GM12878 (cell line): ENCODE results near the gene OR51B6. TPM values are rescaled to one million over a fixed set of nuclear protein-coding genes. Genes with fewer than 3 reads are reported as not detected.

Source experiments
- ATAC-seq: fragments of 200-7000 bp; cut with Tn5 transposase; 3 replicates; pipeline ENCODE4 v1.9.1; 2020; ENCODE audit warnings: mild to moderate bottlenecking, moderate library complexity
- BruUV-seq: library from RNA; stranded (reverse); fragments of 400-500 nt; replicated peaks from 2 replicates; lab custom pipeline; 2021; lab: Mats Ljungman, UMichigan
- CTCF ChIA-PET: fragments of 300-600 bp; sonication (Branson Sonifier 250); formaldehyde crosslinking; extraction: SDS; loops from one replicate; lab custom pipeline; 2021; ENCODE audit warnings: inconsistent platforms; lab: Yijun Ruan, JAX
- POLR2A ChIA-PET: fragments of 350-600 bp; formaldehyde crosslinking; extraction: SDS; loops from one replicate; lab custom pipeline; 2021; ENCODE audit warnings: inconsistent platforms; lab: Charles Lee
- RAD21 ChIA-PET: fragments of 300-600 bp; sonication (Branson Sonifier 250); formaldehyde crosslinking; loops from one replicate; lab custom pipeline; 2023; ENCODE audit warnings: antibody characterized with exemption; ENCODE audit not compliant: unreplicated experiment; lab: Charles Lee
- SMC1A ChIA-PET: fragments of 300-600 bp; sonication (Branson Sonifier 250); formaldehyde crosslinking; loops from one replicate; lab custom pipeline; 2023; ENCODE audit not compliant: unreplicated experiment, uncharacterized antibody; lab: Charles Lee
- DNase-seq: peaks from one replicate; pipeline ENCODE4 v3.0.0-alpha.2; 2011; ENCODE audit warnings: low read depth, low spot score
- FAIRE-seq: peaks from 3 replicates; lab custom pipeline; 2011; peaks lifted over from hg19 to GRCh38; lab: Jason Lieb, UNC
- H2AFZ ChIP-seq: 2 replicates; pipeline ENCODE4 v1.6.0; 2011; ENCODE audit warnings: low read depth, low read length, control low read depth; ENCODE audit not compliant: control insufficient read depth
- H3K27ac ChIP-seq: 2 replicates; pipeline ENCODE4 v1.5.1; 2011; ENCODE audit warnings: control low read depth; ENCODE audit not compliant: control insufficient read depth, insufficient read depth
- H3K27me3 ChIP-seq, 2 experiments: replicated peaks in 1 of 2; 2 replicates each; pipeline versions ENCODE4 v1.6.0 to v1.6.1; 2011; ENCODE audit warnings: low read length in 1 of 2; ENCODE audit not compliant: control insufficient read depth in 2 of 2, insufficient read depth in 2 of 2
- H3K36me3 ChIP-seq, 2 experiments: 2 replicates each; pipeline ENCODE4 v1.5.1; 2011; ENCODE audit warnings: low read length in 1 of 2; ENCODE audit not compliant: control insufficient read depth in 2 of 2, insufficient read depth in 2 of 2
- H3K4me1 ChIP-seq: 2 replicates; pipeline ENCODE4 v1.6.1; 2011; ENCODE audit warnings: mild to moderate bottlenecking, low read length, moderate library complexity, mixed read lengths; ENCODE audit not compliant: control insufficient read depth, insufficient read depth
- H3K4me2 ChIP-seq: 2 replicates; pipeline ENCODE4 v1.6.0; 2011; ENCODE audit warnings: control low read depth; ENCODE audit not compliant: control insufficient read depth, insufficient read depth
- H3K4me3 ChIP-seq: fragments of 200-600 bp; sonication (generic); 2 replicates; pipeline ENCODE4 v1.5.1; 2016
- H3K79me2 ChIP-seq: 2 replicates; pipeline ENCODE4 v1.6.0; 2011; ENCODE audit warnings: low read length; ENCODE audit not compliant: control insufficient read depth, insufficient read depth
- H3K9ac ChIP-seq: 2 replicates; pipeline ENCODE4 v1.8.0; 2011; ENCODE audit warnings: low read length, control low read depth, mixed read lengths; ENCODE audit not compliant: control insufficient read depth, insufficient read depth
- H3K9me3 ChIP-seq: replicated peaks from 3 replicates; pipeline ENCODE4 v1.5.1; 2011; ENCODE audit warnings: mild to moderate bottlenecking, low read length; ENCODE audit not compliant: control insufficient read depth, insufficient read depth
- H4K20me1 ChIP-seq: 2 replicates; pipeline ENCODE4 v1.6.0; 2011; ENCODE audit not compliant: control insufficient read depth, insufficient read depth
- ATF7 ChIP-seq: fragments of 450-650 bp; IDR thresholded peaks from 2 replicates; pipeline ENCODE4 v1.6.1; 2016; ENCODE audit warnings: low read depth, mild to moderate bottlenecking
- BHLHE40 ChIP-seq, 2 experiments: fragments of 450-650 bp in 1 of 2; IDR thresholded peaks; 2 replicates each; pipeline ENCODE4 v1.6.1; 2011 to 2017; ENCODE audit warnings: low read depth in 2 of 2, borderline replicate concordance in 1 of 2, improper control_type of control experiment in 1 of 2, low read length in 1 of 2, mild to moderate bottlenecking in 1 of 2
- CHD4 ChIP-seq: fragments of 200-600 bp; sonication (generic); IDR thresholded peaks from 2 replicates; pipeline ENCODE4 v1.6.1; 2016; ENCODE audit warnings: mild to moderate bottlenecking
- IKZF2 ChIP-seq, 2 experiments: fragments of 450-650 bp; IDR thresholded peaks; 2 replicates each; pipeline ENCODE4 v1.6.1; 2017; ENCODE audit warnings: mild to moderate bottlenecking in 2 of 2, moderate library complexity in 2 of 2
- IRF4 ChIP-seq: IDR thresholded peaks from 2 replicates; pipeline ENCODE4 v1.6.1; 2011; ENCODE audit warnings: low read depth, low read length
- MEF2A ChIP-seq: IDR thresholded peaks from 2 replicates; pipeline ENCODE4 v1.6.1; 2011; ENCODE audit warnings: low read depth, mild to moderate bottlenecking, low read length, moderate library complexity; ENCODE audit not compliant: insufficient read depth
- MLLT1 ChIP-seq: fragments of 450-650 bp; IDR thresholded peaks from 2 replicates; pipeline ENCODE4 v1.6.1; 2016; ENCODE audit warnings: mild to moderate bottlenecking
- MTA3 ChIP-seq: IDR thresholded peaks from 2 replicates; pipeline ENCODE4 v1.6.1; 2012; ENCODE audit warnings: low read length, inconsistent platforms, borderline replicate concordance
- PAX5 ChIP-seq: IDR thresholded peaks from 2 replicates; pipeline ENCODE4 v1.6.1; 2011; ENCODE audit warnings: low read depth, low read length, borderline replicate concordance
- PML ChIP-seq: IDR thresholded peaks from 2 replicates; pipeline ENCODE4 v1.6.1; 2012; ENCODE audit warnings: low read length, inconsistent platforms
- POLR2AphosphoS2 ChIP-seq: IDR thresholded peaks from 2 replicates; pipeline ENCODE4 v1.6.1; 2011; ENCODE audit warnings: low read depth, mild to moderate bottlenecking, low read length, improper control_type of control experiment, moderate library complexity
- SREBF2 ChIP-seq: IDR thresholded peaks from 2 replicates; pipeline ENCODE4 v1.6.1; 2012; ENCODE audit warnings: mild to moderate bottlenecking, low read length
- SRF ChIP-seq, 2 experiments: IDR thresholded peaks; 2 replicates each; pipeline ENCODE4 v1.6.1; 2011; ENCODE audit warnings: low read depth in 2 of 2, low read length in 2 of 2, mild to moderate bottlenecking in 1 of 2, moderate library complexity in 1 of 2
- ZBED1 ChIP-seq: IDR thresholded peaks from 2 replicates; pipeline ENCODE4 v1.6.1; 2016; ENCODE audit warnings: borderline replicate concordance
- WGBS: methylation state at CpG from one replicate; pipeline ENCODE4 v1.1.6; 2016; ENCODE audit warnings: low lambda C conversion rate; ENCODE audit not compliant: insufficient replicate concordance, insufficient coverage; ENCODE audit errors: missing lambda C conversion rate; 5-methylcytosine and 5-hydroxymethylcytosine counted together
- in situ Hi-C: fragments of 300-500 bp; cut with MboI; formaldehyde crosslinking; loops from 9 replicates; pipeline ENCODE4 v1.14.3; 2018; ENCODE audit warnings: mixed read lengths
- intact Hi-C: fragments of 100-400 bp; cut with micrococcal nuclease; formaldehyde crosslinking; loops from one replicate; pipeline ENCODE4 v1.14.2; 2022; ENCODE audit not compliant: unreplicated experiment
- polyA plus RNA-seq, 11 experiments: library from polyadenylated mRNA; depleted of rRNA in 4 of 11; unstranded in 6 of 11; stranded (reverse) in 5 of 11; fragments of >200 nt; fragmentation: Nextera tagmentation in 4 of 11; fragmentation: Illumina TruSeq in 1 of 11; extraction: Ambion mirVana in 4 of 11; extraction: Trizol in 1 of 11; gene quantifications; 1 replicate in 1 of 11; 2 replicates in 10 of 11; pipeline versions ENCODE4 v1.2.1 to v1.2.3, GENCODE V29; 2011 to 2016; ENCODE audit warnings: inconsistent platforms in 2 of 11, missing spikeins in 2 of 11, low read depth in 1 of 11
- total RNA-seq, 4 experiments: library from RNA; depleted of rRNA in 3 of 4; stranded (reverse); fragments of >200 nt in 3 of 4; fragmentation: Illumina TruSeq in 1 of 4; extraction: Trizol in 1 of 4; gene quantifications; 2 replicates each; pipeline versions ENCODE4 v1.2.1 to v1.2.3, GENCODE V29; 2013 to 2021
- TF ChIP-seq, protein P1 (sequence below): IDR thresholded peaks from 2 replicates; pipeline ENCODE4 v1.6.1; 2012; ENCODE audit warnings: improper control_type of control experiment, low read depth, low read length; ENCODE audit not compliant: insufficient replicate concordance
- TF ChIP-seq, protein P2 (sequence below): IDR thresholded peaks from 2 replicates; pipeline ENCODE4 v1.6.1; 2012; ENCODE audit warnings: low read depth, low read length, improper control_type of control experiment

The OR51B6 gene
- total and polyA plus RNA-seq, 10 of the 15 experiments (the other 5 are each of a cell fraction or from before 2014, with no cell fraction given): 0.17 TPM; not detected in 9

DNA sequence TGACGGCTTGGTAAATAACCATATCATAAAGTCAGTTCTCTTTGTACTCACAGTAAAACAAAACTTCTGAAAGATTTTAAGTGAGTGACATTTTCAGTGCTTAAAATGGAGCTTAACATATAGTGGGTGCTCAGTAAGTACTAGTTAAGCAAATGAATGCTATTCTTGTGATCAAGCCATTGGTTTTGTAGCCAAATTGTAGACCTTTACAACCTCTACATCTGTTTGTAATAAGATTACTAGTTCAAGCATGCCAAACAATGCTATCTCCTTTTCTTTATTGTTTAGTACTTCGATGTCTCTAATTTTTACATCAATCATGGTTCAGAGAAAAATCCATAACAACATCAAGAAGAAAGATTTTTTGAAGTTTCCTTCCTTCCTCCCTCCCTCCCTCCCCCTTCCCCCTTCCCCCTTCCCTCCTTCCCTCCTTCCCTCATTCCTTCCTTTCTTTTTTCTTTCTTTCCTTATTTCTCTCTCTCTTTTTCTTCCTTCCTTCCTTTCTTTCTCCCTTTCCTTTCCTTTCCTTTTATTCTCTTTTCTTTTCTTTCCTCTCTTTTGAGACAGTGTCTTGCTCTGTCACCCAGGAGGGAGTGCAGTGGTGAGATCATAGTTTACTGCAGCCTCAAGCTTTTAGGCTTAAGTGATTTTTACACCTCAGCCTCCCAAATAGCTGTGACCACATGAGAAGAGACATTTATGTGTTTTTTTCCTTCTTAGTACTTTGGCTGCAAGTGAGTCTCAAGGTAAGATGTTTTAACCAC is 43.9 kb upstream of the OR51B6 start:
- H3K9ac ChIP-seq: no peak overlapping the region
- no peak overlapping the region for H3K27ac ChIP-seq
- ChIA-PET CTCF (no interaction called here), POLR2A (interaction anchor here (1.0 kb wide), 1 partner anchor 21 kb away, joined by 5 read pairs; no protein-coding TSS in a partner anchor), SMC1A (interaction anchor here (1.3 kb wide), 1 partner anchor 19 kb away, joined by 3 read pairs; no protein-coding TSS in a partner anchor), RAD21 (no interaction called here)
- no peak for ATAC-seq
- H3K27me3 ChIP-seq: no peaks in the 10 kb centered on the region; a peak in 1 of 4 replicates
- no peaks in the 10 kb centered on the region for H4K20me1 ChIP-seq
- no peak overlapping the region for H3K4me2 ChIP-seq
- no peaks in the 10 kb centered on the region for H3K36me3 ChIP-seq
- H3K79me2 ChIP-seq: no peaks in the 10 kb centered on the region
- no peak for FAIRE-seq
- BruUV-seq: no TSS peak
- no peak for DNase-seq
- intact Hi-C loops: no loop called here
- H3K4me3 ChIP-seq: no peak overlapping the region
- no peaks in the 10 kb centered on the region for H3K9me3 ChIP-seq
- no peaks in the 10 kb centered on the region for H3K4me1 ChIP-seq
- 42% methylated on average over 2 of the region's 2 CpGs for WGBS
- TF ChIP-seq CHD4: no peak
- TF ChIP-seq SREBF2: no peak
- TF ChIP-seq, protein P1, sequence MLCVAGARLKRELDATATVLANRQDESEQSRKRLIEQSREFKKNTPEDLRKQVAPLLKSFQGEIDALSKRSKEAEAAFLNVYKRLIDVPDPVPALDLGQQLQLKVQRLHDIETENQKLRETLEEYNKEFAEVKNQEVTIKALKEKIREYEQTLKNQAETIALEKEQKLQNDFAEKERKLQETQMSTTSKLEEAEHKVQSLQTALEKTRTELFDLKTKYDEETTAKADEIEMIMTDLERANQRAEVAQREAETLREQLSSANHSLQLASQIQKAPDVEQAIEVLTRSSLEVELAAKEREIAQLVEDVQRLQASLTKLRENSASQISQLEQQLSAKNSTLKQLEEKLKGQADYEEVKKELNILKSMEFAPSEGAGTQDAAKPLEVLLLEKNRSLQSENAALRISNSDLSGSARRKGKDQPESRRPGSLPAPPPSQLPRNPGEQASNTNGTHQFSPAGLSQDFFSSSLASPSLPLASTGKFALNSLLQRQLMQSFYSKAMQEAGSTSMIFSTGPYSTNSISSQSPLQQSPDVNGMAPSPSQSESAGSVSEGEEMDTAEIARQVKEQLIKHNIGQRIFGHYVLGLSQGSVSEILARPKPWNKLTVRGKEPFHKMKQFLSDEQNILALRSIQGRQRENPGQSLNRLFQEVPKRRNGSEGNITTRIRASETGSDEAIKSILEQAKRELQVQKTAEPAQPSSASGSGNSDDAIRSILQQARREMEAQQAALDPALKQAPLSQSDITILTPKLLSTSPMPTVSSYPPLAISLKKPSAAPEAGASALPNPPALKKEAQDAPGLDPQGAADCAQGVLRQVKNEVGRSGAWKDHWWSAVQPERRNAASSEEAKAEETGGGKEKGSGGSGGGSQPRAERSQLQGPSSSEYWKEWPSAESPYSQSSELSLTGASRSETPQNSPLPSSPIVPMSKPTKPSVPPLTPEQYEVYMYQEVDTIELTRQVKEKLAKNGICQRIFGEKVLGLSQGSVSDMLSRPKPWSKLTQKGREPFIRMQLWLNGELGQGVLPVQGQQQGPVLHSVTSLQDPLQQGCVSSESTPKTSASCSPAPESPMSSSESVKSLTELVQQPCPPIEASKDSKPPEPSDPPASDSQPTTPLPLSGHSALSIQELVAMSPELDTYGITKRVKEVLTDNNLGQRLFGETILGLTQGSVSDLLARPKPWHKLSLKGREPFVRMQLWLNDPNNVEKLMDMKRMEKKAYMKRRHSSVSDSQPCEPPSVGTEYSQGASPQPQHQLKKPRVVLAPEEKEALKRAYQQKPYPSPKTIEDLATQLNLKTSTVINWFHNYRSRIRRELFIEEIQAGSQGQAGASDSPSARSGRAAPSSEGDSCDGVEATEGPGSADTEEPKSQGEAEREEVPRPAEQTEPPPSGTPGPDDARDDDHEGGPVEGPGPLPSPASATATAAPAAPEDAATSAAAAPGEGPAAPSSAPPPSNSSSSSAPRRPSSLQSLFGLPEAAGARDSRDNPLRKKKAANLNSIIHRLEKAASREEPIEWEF: no peak
- TF ChIP-seq ATF7: no peak
- TF ChIP-seq MLLT1: no peak
- TF ChIP-seq BHLHE40 (IDR thresholded peaks at IDR 0.05; ENCODE audit: borderline replicate concordance in 1 of 2, low read depth in 2 of 2, low read length in 1 of 2): no peak
- TF ChIP-seq, protein P2, sequence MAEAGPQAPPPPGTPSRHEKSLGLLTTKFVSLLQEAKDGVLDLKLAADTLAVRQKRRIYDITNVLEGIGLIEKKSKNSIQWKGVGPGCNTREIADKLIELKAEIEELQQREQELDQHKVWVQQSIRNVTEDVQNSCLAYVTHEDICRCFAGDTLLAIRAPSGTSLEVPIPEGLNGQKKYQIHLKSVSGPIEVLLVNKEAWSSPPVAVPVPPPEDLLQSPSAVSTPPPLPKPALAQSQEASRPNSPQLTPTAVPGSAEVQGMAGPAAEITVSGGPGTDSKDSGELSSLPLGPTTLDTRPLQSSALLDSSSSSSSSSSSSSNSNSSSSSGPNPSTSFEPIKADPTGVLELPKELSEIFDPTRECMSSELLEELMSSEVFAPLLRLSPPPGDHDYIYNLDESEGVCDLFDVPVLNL: no peak
- no peak for TF ChIP-seq PML
- TF ChIP-seq IKZF2 (IDR thresholded peaks at IDR 0.05): no peak
- no peak for TF ChIP-seq MEF2A
- TF ChIP-seq PAX5: no peak
- TF ChIP-seq POLR2AphosphoS2: no peak
- TF ChIP-seq SRF (IDR thresholded peaks at IDR 0.05; ENCODE audit: low read depth in 2 of 2, low read length in 2 of 2): no peak
- TF ChIP-seq IRF4: no peak
- no peak for TF ChIP-seq MTA3
- TF ChIP-seq ZBED1: no peak
- H2AFZ ChIP-seq: no peak overlapping the region
- in situ Hi-C loops: no loop called here
